GM10266 (cell line): Measurements from ENCODE around the gene PGAP3.

Source experiments
- DNase-seq: peaks from one replicate; pipeline ENCODE4 v3.0.0; 2012; ENCODE audit errors: extremely low spot score
- TF ChIP-seq, protein P1 (sequence below): IDR thresholded peaks from 2 replicates; pipeline ENCODE4 v1.5.1; 2012; ENCODE audit warnings: mild to moderate bottlenecking, low read depth; ENCODE audit not compliant: control insufficient read depth, insufficient read depth; ENCODE audit errors: missing control alignments

Gene PGAP3

DNA sequence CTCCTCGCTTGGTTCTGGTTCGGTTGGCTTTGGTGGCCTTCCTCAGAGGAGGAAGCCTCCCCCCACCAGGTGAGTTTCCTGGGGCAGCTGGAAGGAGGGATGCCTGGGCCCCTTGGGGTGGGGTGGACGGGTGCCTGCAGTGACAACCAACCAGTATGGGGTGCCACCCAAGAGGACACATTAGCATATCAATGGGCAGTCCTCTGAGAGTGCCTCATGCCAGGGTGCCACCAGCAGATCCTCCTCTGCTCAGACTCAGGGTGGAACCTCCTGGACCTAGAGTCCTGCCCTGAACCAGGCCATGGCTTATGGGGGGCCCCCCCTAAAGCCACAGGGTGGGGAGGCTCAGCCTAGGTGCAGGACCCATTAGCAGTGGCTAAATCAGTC is 58.4 kb downstream of the PGAP3 start:
- DNase-seq, result no peak
- TF ChIP-seq, protein P1, sequence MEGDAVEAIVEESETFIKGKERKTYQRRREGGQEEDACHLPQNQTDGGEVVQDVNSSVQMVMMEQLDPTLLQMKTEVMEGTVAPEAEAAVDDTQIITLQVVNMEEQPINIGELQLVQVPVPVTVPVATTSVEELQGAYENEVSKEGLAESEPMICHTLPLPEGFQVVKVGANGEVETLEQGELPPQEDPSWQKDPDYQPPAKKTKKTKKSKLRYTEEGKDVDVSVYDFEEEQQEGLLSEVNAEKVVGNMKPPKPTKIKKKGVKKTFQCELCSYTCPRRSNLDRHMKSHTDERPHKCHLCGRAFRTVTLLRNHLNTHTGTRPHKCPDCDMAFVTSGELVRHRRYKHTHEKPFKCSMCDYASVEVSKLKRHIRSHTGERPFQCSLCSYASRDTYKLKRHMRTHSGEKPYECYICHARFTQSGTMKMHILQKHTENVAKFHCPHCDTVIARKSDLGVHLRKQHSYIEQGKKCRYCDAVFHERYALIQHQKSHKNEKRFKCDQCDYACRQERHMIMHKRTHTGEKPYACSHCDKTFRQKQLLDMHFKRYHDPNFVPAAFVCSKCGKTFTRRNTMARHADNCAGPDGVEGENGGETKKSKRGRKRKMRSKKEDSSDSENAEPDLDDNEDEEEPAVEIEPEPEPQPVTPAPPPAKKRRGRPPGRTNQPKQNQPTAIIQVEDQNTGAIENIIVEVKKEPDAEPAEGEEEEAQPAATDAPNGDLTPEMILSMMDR, result no peak

DNA sequence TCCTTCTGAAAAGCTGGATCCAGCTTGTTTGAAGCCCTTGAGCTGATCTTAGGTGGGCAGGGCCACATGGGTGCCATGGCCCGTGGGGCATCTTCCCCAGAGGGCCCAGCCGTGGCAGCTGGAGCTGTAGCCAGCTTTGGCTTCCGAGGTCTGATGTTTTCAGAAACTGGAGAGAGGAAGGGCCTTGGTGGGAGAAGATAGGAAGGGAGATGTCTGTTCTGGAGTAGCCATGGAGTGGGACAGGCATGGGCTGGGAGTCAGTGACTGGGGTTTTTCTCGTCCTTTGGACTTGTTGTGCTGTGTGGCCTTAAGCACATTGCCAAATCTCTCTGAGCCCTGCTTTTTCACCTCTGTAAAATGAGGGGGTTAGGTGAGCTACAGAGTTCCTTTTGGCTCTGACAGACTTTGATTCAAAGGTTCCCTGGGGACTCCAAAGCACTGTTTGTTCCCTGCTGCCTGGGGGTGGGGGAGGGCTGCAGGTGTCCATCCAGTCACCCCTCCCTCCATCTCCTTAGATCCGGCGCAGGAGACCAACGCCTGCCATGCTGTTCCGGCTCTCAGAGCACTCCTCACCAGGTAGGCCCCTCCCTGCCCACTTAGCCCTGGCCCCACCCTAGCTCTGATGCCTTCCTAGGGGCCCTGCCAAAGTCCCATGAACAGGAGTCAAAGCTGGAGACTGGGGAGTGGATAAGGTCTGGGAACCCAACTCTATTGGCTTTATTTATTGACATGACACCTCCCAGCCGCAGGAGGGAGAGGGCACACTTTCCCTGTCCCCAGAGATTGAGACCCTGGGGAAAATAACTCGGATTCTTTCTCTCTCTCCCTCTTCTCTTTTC is 59.0 kb downstream of the PGAP3 start:
- DNase-seq, result no peak
- TF ChIP-seq, protein P1, result no peak

DNA sequence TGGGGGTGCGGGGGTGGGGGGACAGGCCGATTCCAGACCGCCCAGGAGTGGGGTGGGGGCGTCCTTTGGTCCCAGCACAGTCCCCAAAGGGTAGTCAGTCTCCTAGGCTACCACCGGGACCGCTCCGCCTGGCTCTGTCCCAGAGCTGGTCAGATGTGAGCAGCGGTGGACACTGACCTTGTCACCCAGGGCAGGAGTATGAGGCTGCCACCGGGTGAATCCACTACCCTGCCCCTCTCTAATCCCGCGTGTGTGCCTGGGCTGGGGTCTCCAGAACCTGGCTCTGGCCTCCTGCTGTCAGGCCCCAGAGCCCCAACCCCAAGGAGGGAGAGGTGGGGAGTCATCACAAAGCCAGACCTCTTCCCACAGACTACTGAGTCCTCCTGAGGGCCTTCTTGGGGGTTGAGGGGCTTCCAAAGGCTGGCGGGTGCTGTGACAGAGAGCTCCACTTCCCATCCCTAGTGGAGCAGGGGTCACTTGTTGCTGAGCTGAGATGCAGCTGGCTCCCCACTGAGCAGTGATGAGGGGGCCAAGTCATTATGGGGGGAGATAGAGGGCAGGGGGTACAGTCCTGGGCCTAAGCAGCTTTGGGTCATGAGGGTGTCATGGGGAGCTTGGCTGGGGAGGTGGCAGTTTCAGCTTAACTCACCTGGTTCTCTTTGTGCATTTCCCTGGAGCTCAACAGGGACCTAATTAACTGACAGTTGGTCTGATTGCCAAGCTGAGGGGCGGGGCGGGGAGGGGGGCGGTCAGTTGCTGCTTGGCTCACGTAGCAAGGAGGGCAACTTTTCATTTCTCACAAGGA is 59.9 kb downstream of the PGAP3 start:
- TF ChIP-seq, protein P1, result no peak
- DNase-seq, result no peak

DNA sequence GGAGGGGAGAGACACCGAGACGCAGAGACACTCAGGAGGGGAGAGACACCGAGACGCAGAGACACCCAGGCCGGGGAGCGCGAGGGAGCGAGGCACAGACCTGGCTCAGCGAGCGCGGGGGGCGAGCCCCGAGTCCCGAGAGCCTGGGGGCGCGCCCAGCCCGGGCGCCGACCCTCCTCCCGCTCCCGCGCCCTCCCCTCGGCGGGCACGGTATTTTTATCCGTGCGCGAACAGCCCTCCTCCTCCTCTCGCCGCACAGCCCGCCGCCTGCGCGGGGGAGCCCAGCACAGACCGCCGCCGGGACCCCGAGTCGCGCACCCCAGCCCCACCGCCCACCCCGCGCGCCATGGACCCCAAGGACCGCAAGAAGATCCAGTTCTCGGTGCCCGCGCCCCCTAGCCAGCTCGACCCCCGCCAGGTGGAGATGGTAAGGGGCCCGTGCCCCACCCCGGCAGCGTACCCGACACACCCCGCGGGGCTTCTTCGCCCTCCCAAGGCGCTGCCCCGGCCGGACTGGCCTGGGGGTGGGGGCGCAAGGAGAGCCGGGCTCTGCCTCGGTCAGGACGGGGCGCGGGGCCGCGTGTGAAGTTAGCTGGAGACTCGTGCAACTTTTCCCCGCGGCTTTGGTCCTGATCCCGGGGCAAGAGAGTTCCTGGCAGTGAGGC is 60.7 kb downstream of the PGAP3 start:
- no peak for DNase-seq
- TF ChIP-seq, protein P1, result no peak

DNA sequence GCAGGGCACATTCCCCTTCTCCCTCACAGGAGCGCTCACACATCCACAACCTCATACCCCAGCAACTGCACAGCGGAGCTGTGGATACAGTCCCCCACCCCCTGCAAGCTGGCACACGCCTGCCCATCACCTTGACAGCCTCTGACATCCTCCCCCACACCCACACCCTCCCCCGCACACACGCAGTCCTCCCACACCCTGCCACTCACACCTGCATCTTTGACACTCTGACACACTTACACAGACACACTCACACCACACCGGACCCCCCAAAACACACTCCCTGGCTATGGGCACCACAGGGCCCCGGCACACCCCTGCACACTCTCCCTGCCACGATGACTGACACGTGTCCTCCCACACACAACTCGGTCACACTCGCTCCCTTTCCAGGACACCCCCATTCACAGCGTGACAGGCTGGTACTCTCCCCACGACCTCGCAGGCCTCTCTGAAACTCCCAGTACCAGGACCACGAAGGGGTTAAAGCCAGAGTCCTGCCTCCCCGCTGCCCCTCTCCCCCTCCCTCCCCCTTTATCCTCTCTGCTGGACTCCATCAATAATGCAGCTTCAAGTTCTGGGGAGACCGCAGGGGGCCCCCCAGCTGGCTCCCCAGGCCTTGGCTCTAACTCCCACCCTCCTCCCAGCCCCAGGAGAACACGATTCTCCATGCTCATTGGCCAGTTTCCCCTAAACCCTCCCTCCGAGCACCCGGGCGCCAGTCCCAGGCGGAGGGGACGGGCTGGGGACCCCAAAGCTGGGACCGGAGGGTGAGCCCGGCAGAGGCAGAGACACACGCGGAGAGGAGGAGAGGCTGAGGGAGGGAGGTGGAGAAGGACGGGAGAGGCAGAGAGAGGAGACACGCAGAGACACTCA is 61.4 kb downstream of the PGAP3 start, which contains the start of gene PPP1R1B:
TSS of gene PPP1R1B (plus strand) at position 782 of the 876 bp plus-strand sequence. CDS start 441 bp downstream, outside the sequence.
- TF ChIP-seq, protein P1, result no peak
- DNase-seq, result no peak

DNA sequence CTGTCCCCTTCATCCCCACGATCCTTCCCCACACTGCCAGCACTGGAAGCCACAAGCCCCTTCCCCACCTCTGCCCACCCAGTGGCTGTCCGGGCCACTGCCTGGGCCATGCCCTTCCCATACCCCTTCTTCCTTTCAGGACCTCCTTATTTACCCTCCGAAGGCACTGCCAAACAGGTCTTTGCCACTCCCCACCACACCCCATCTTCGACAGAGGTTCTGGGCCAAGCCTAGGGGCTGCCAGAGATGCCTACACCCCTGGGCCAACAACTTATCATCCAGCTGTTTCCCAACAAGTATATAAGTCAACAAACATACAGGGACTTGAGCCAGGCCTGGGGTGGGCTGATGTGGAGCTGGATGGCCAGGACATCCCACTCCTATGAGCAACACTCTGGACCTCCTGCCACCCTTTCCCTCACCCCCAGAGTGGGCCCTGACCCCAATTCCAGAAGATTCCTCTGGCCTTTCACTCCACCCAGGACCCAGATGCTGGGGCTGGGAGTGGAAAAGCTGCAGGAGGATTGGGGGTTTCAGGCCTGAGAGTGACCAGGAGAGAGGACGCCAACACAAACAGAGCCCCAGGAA is 62.6 kb downstream of the PGAP3 start:
- TF ChIP-seq, protein P1, result no peak
- no peak for DNase-seq
